Measurements from ENCODE around the gene FBXW2. TPM values are rescaled to one million over a fixed set of nuclear protein-coding genes. Genes with fewer than 3 reads are reported as not detected.

The FBXW2 gene
- total RNA-seq, 4 donors from 2014 or later = 41.2 to 58.8 (median 44.3) TPM

GRCh38 chr9:120724757-120725400 is 68.3 kb downstream of the FBXW2 start:
- no peak for TF ChIP-seq CTCF (IDR thresholded peaks at IDR 0.05; ENCODE audit: low read depth)

GRCh38 chr9:120723565-120723964 is 69.7 kb downstream of the FBXW2 start:
- no peak for TF ChIP-seq CTCF (IDR thresholded peaks at IDR 0.05; ENCODE audit: low read depth)

- TF ChIP-seq CTCF (IDR thresholded peaks at IDR 0.05; ENCODE audit: low read depth) = no peak
Observed at GRCh38 chr9:120720404-120720803, 72.8 kb downstream of the FBXW2 start.

GRCh38 chr9:120718316-120718715 is 74.9 kb downstream of the FBXW2 start:
- no peak for TF ChIP-seq CTCF (IDR thresholded peaks at IDR 0.05; ENCODE audit: low read depth)

- no peak for TF ChIP-seq CTCF (IDR thresholded peaks at IDR 0.05; ENCODE audit: low read depth)
Observed at GRCh38 chr9:120717176-120717575, 76.0 kb downstream of the FBXW2 start.

GRCh38 chr9:120716483-120716882 is 76.7 kb downstream of the FBXW2 start:
- TF ChIP-seq CTCF (IDR thresholded peaks at IDR 0.05; ENCODE audit: low read depth) = no peak

- no peak for TF ChIP-seq CTCF (IDR thresholded peaks at IDR 0.05; ENCODE audit: low read depth)
Observed at GRCh38 chr9:120715389-120715924, 77.8 kb downstream of the FBXW2 start.
